Hematopoietic multipotent progenitor cell treated with erythropoietin and hydrocortisone succinate and interleukin-3 and kit ligand, for 17 days (in vitro differentiated cells): Measurements from ENCODE around the gene C2CD2.
A peak's percentile ranks its signal among the peaks of the same experiment; 100 is the strongest.

Experiments used
- DNase-seq: peaks from one replicate; pipeline ENCODE4 v3.0.0-alpha.2; 2015; ENCODE audit warnings: low spot score

C2CD2 gene

GRCh38 chr21:41885341-41886024 lies 68.3 kb downstream of the C2CD2 start:
- DNase-seq: no peak

- no peak for DNase-seq
Observed at GRCh38 chr21:41884501-41885030, 69.3 kb downstream of the C2CD2 start.

- no peak for DNase-seq
Observed at GRCh38 chr21:41883582-41883981, 70.2 kb downstream of the C2CD2 start.

- DNase-seq: no peak
Observed at GRCh38 chr21:41881051-41881450, 72.8 kb downstream of the C2CD2 start.

- no peak for DNase-seq
Observed at GRCh38 chr21:41880153-41880552, 73.7 kb downstream of the C2CD2 start.

GRCh38 chr21:41879190-41879998 lies 74.4 kb downstream of the C2CD2 start, which contains the start of gene PRDM15:
PRDM15 (minus strand) TSS chr21:41879344; CDS start chr21:41860363, 18,981 bp downstream.
- DNase-seq: peak; percentile 47

- peak; percentile 45 for DNase-seq
Observed at GRCh38 chr21:41878831-41879189, 75.0 kb downstream of the C2CD2 start.

- DNase-seq: peak; percentile 6
Observed at GRCh38 chr21:41877901-41878830, 75.7 kb downstream of the C2CD2 start.

GRCh38 chr21:41876928-41877652 lies 76.7 kb downstream of the C2CD2 start:
- DNase-seq: no peak

- no peak for DNase-seq
Observed at GRCh38 chr21:41876396-41876795, 77.4 kb downstream of the C2CD2 start.

GRCh38 chr21:41875086-41875485 lies 78.7 kb downstream of the C2CD2 start:
- DNase-seq: no peak

GRCh38 chr21:41874611-41875010 lies 79.2 kb downstream of the C2CD2 start:
- DNase-seq: no peak

GRCh38 chr21:41873426-41873825 lies 80.4 kb downstream of the C2CD2 start:
- DNase-seq: no peak

- no peak for DNase-seq
Observed at GRCh38 chr21:41873005-41873404, 80.8 kb downstream of the C2CD2 start.

- DNase-seq: no peak
Observed at GRCh38 chr21:41871293-41872030, 82.4 kb downstream of the C2CD2 start.

- DNase-seq: no peak
Observed at GRCh38 chr21:41869771-41870170, 84.0 kb downstream of the C2CD2 start.

GRCh38 chr21:41868062-41868710 lies 85.6 kb downstream of the C2CD2 start:
- no peak for DNase-seq

- DNase-seq: no peak
Observed at GRCh38 chr21:41867313-41867712, 86.5 kb downstream of the C2CD2 start.

- no peak for DNase-seq
Observed at GRCh38 chr21:41866274-41866809, 87.5 kb downstream of the C2CD2 start.
